NB4 (cell line): ENCODE results near the gene PCSK6.

Source experiments
- DNase-seq: peaks from one replicate; pipeline ENCODE4 v3.0.0; 2010; ENCODE audit warnings: low read depth
- H3K4me3 ChIP-seq: one replicate; pipeline ENCODE4 v1.5.1; 2011; ENCODE audit warnings: mild to moderate bottlenecking, low read depth, low read length, moderate library complexity
- MYC ChIP-seq: IDR thresholded peaks from 2 replicates; pipeline ENCODE4 v1.6.1; 2011; ENCODE audit warnings: low read depth, low read length
- POLR2A ChIP-seq: IDR thresholded peaks from 2 replicates; pipeline ENCODE4 v1.6.1; 2011; ENCODE audit warnings: mild to moderate bottlenecking; ENCODE audit not compliant: insufficient read length; ENCODE audit errors: extremely low read depth
- TF ChIP-seq, protein P1 (sequence below): IDR thresholded peaks from 2 replicates; pipeline ENCODE4 v1.6.1; 2011; ENCODE audit warnings: low read depth, low read length
- TF ChIP-seq, protein P2 (sequence below): IDR thresholded peaks from one replicate; pipeline ENCODE4 v1.5.1; 2012; ENCODE audit warnings: low read depth, low read length

Gene PCSK6

DNA sequence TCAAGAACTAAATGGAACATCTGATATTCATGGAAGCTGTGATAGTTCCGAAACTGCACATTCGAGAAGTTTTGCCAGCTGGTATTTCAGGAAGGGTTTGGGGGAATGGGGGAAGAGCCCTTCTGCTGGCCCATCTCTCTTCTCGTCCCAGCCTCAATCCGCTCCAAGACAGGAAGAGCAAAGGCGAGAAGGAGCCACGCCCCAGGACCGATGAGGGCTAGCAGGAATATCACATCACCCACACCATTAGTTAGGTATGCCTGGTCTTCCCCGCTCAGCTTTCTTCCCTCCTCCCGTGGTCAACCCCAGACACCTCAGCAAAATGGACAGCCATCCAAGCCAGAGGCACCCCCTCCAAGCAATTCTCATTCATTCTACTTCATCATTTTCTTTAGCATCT lies 14.9 kb upstream of the PCSK6 start:
- no peak for DNase-seq
- no peak overlapping the region for H3K4me3 ChIP-seq
- TF ChIP-seq, protein P1, sequence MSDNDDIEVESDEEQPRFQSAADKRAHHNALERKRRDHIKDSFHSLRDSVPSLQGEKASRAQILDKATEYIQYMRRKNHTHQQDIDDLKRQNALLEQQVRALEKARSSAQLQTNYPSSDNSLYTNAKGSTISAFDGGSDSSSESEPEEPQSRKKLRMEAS = no peak
- TF ChIP-seq, protein P2, sequence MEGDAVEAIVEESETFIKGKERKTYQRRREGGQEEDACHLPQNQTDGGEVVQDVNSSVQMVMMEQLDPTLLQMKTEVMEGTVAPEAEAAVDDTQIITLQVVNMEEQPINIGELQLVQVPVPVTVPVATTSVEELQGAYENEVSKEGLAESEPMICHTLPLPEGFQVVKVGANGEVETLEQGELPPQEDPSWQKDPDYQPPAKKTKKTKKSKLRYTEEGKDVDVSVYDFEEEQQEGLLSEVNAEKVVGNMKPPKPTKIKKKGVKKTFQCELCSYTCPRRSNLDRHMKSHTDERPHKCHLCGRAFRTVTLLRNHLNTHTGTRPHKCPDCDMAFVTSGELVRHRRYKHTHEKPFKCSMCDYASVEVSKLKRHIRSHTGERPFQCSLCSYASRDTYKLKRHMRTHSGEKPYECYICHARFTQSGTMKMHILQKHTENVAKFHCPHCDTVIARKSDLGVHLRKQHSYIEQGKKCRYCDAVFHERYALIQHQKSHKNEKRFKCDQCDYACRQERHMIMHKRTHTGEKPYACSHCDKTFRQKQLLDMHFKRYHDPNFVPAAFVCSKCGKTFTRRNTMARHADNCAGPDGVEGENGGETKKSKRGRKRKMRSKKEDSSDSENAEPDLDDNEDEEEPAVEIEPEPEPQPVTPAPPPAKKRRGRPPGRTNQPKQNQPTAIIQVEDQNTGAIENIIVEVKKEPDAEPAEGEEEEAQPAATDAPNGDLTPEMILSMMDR = no peak
- TF ChIP-seq MYC (no peak), POLR2A (no peak)

DNA sequence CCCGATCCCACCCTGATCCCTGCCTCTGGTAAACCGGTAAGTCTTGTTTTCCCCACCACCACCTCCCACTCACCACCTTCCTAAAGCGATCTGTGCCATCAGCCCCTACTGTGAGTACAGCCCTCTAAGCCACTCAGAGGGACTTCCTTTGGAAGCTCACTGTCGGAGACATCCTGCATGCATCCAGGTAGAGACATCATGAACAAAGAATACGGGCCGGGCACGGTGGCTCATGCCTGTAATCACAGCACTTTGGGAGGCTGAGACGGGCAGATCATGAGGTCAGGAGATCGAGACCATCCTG lies 13.7 kb upstream of the PCSK6 start:
- H3K4me3 ChIP-seq = no peak overlapping the region
- no peak for DNase-seq
- TF ChIP-seq MYC (no peak), POLR2A (no peak)
- TF ChIP-seq, protein P1 = no peak
- TF ChIP-seq, protein P2 = no peak

DNA sequence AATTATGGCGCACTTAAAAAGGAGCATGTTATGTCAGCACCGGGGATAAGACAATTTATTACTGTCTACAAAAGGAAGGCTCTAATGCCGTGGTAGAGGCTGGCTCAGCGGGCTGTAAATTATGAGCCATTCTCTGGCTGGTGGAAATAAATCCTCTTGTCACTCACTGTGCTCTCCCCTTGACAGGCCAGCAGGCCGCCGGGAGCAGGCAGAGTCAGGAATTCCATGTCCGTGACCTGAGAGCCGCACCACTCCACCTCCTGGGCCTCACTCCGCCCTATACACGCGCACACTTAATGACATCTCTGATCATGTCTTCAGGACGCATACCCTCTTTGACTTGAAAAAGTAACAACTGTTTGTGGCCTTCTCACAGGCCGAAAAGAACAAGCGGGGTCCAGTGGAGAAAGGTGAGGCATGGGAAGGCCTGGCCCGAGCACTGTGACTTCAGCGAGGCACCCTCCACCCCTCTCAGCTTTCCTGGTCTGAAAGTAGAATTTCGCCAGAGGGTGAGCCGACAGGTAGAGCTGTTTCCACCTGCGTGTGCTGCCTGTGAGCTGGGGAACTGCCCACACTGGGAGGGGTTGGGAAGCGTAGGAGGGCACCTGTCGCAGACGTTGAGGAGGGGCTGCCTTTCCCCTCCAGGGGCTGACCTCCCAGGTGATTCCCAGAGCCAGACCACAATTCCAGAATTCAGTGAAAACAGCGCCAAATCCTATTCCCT lies 13.2 kb upstream of the PCSK6 start:
- TF ChIP-seq MYC = no peak
- TF ChIP-seq, protein P1 = no peak
- TF ChIP-seq, protein P2 = no peak
- TF ChIP-seq POLR2A = no peak
- no peak for DNase-seq

DNA sequence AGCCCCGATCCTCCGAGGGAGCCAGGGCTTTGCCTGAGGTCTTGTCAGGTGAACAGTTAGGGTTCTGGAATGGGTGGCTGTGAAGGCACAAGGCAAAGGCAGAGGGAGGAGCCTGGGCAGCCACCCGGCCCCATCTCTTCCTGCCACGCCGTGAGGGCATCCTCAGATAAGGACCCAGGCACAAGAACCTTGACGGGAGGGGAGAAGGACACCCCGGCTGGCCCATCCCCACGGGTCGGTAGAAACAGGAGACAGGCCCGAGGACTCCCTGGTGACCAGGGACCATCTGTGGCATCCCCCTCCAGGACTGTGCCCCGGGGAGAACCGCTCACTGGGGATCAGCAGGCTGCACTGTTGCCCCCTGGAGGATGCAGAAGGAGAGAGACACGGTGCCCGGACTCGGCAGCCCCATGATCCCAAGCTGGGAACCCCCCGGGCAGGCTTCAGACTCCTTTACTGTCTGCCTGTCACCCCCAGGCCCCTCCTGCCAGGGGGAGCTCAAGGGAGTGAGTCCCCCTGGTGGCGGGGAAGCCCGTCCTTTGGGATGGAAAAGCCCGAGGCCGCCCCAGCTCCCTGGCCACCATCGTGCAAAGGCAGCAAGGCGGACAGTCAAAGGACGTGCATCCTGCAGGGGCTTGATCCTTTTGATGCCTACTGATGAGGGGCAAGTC lies 12.3 kb upstream of the PCSK6 start:
- TF ChIP-seq POLR2A = no peak
- TF ChIP-seq, protein P2 = peak; percentile 67
- TF ChIP-seq MYC = no peak
- no peak overlapping the region for H3K4me3 ChIP-seq
- peak; percentile 55 for DNase-seq

More for the DNA sequence above, 13.2 kb upstream of the PCSK6 start:
- no peak overlapping the region for H3K4me3 ChIP-seq

DNA sequence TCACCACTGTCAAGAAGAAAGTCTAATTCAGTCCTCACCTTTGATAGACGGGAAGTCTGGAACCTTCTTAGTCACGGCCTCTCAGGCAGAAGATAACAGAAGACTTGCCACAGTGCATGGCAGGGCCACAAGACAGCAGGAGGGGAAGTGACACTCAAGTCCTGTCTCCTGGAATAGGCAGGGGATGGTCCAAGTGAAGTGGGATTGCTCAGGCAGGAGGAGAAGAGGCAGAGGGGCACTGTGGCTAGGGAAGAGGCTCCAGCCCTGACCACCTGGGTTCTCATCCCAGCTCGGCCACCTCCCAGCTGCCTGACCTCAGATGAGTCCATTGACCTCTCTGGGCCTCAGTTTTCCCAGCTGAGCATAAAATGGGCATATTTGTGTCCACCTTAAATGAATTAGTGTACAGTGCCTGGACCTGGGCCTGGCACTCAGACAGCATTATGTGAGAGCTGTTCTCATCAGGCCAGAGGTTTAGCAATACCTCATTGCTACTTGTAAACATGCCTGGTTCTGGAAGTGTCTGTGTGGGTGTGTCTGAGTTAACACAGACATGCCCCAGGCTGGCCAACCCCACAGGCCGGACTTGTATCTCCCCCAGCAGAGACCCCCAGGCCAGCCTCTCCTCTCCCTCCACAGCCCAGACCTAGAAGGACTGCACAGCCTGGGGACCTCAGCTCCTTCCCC lies 11.5 kb upstream of the PCSK6 start:
- no peak overlapping the region for H3K4me3 ChIP-seq
- TF ChIP-seq POLR2A = no peak
- TF ChIP-seq, protein P2 = no peak
- DNase-seq = no peak
